Fibroblast of lung (primary cell): ENCODE results near the gene ZNF467.

Experiments
- CTCF ChIP-seq, 2 donors: IDR thresholded peaks in 1 of 2; conservative IDR thresholded peaks in 1 of 2; 1 replicate in 1 of 2; 2 replicates in 1 of 2; pipeline ENCODE4 v1.5.1; 2011 to 2012; ENCODE audit warnings: low read length in 2 of 2, control low read depth in 1 of 2, inconsistent platforms in 1 of 2, low read depth in 1 of 2, mild to moderate bottlenecking in 1 of 2
- EZH2 ChIP-seq: IDR thresholded peaks from 2 replicates; pipeline ENCODE4 v1.5.1; 2012; ENCODE audit warnings: low read length, control low read depth, mild to moderate bottlenecking; ENCODE audit errors: missing control alignments

DNA sequence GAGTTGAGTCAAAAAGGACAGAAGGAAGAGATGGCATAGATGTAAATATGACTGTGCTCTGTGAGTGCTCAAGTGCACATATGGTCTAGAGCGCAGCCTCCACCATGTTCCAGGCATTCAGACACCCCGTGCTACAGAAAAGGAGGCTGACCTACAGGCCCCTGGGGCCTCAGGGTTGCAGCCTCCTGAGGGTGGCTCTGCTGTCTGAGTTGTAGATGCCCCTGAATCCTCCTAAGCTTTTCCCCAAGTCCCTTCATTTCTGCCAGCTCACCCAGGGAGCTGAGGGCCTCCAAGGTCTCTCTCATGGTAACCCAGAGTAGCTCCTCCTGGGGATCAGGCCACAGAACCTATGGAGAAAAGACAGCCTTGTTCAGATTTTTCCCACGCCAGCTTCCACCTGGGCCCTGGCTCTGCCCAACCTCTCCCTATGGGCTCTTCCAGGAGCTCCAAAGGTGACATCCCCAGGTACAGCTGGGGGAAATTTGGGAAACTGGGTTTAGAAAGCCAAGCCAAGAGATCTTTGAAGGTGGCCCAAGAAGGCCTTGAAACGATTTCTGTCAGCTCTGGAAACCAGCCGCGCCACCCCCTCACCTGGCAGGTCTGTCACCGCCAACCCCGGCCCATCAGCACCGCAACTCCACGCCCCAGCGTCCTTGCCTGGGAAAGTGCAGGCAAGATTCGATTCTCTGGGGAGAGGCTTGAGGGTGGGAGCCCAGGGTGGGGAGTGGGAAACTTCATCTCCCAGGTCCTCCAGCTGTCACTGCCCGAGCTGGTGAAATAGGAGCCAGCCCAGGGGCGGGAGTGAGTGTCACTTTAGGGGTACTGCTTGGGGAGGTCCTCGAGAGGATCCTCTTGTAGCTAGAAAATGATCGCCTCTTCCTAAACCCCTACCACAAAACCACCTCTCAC, 2.4 kb downstream of the ZNF467 start:
- no peak for TF ChIP-seq CTCF (conservative IDR thresholded peaks at IDR 0.05 in 1 of 2, IDR thresholded peaks at IDR 0.05 in 1 of 2; ENCODE audit: low read depth in 1 of 2, low read length in 2 of 2)
- TF ChIP-seq EZH2: no peak
